Tibial nerve (tissue), 4 donors: ENCODE data around the gene TAS2R1.

Source experiments
- CTCF ChIP-seq, 5 experiments: fragments of 200-600 bp in 3 of 5; fragments of 450-650 bp in 2 of 5; sonication (generic) in 3 of 5; IDR thresholded peaks; one replicate each; pipeline ENCODE4 v1.5.1; 2016 to 2019; ENCODE audit warnings: antibody characterized with exemption in 5 of 5, mild to moderate bottlenecking in 3 of 5, moderate library complexity in 2 of 5
- EP300 ChIP-seq, 2 donors: sonication (generic); formaldehyde crosslinking; IDR thresholded peaks; one replicate each; pipeline ENCODE4 v1.6.1; 2017; ENCODE audit warnings: antibody characterized with exemption in 2 of 2, mild to moderate bottlenecking in 1 of 2
- POLR2A ChIP-seq, 2 donors: fragments of 450-650 bp; IDR thresholded peaks; one replicate each; pipeline ENCODE4 v1.6.1; 2017; ENCODE audit warnings: antibody characterized with exemption in 2 of 2, mild to moderate bottlenecking in 2 of 2, moderate library complexity in 2 of 2

GRCh38 chr5:9589049-9589835 is 40.9 kb downstream of the TAS2R1 start:
- TF ChIP-seq CTCF (IDR thresholded peaks at IDR 0.05) (no peak), POLR2A (IDR thresholded peaks at IDR 0.05) (no peak), EP300 (IDR thresholded peaks at IDR 0.05) (no peak)
